Measurements from ENCODE around the gene FTO.
"Not testable (repeated sequence)": the region's sequence is repeated elsewhere in the genome, so short reads cannot be mapped to it uniquely, and the experiment has no call there.

Gene FTO

GRCh38 chr16:53836142-53836541 lies 132.2 kb downstream of the FTO start:
- no peak overlapping the region for H3K27ac ChIP-seq (ENCODE audit: low read depth in 2 of 2, low read length in 2 of 2)
- no peaks in the 10 kb centered on the region for H3K9me3 ChIP-seq (ENCODE audit: control insufficient read depth in 2 of 2, low read length in 2 of 2)
- no peak overlapping the region for H3K4me3 ChIP-seq (ENCODE audit: low read length in 2 of 2)
- H3K36me3 ChIP-seq (ENCODE audit: control insufficient read depth in 2 of 2, insufficient read depth in 2 of 2, low read length in 2 of 2) = no peaks in the 10 kb centered on the region
- no peak overlapping the region for H3K9ac ChIP-seq (ENCODE audit: low read depth in 1 of 2, low read length in 2 of 2)
- no peaks in the 10 kb centered on the region for H3K27me3 ChIP-seq (ENCODE audit: control insufficient read depth in 2 of 2, insufficient read depth in 2 of 2, low read length in 2 of 2)
- H3K4me1 ChIP-seq (ENCODE audit: control insufficient read depth in 2 of 2, insufficient read depth in 2 of 2, low read length in 2 of 2) = no peaks in the 10 kb centered on the region

- Histone ChIP-seq H3K9ac (ENCODE audit: low read depth in 1 of 2, low read length in 2 of 2) (no peak overlapping the region), H3K27ac (ENCODE audit: low read depth in 2 of 2, low read length in 2 of 2) (no peak overlapping the region), H3K9me3 (ENCODE audit: control insufficient read depth in 2 of 2, low read length in 2 of 2) (no peaks in the 10 kb centered on the region), H3K27me3 (ENCODE audit: control insufficient read depth in 2 of 2, insufficient read depth in 2 of 2, low read length in 2 of 2) (no peaks in the 10 kb centered on the region), H3K4me3 (ENCODE audit: low read length in 2 of 2) (no peak overlapping the region), H3K36me3 (ENCODE audit: control insufficient read depth in 2 of 2, insufficient read depth in 2 of 2, low read length in 2 of 2) (no peaks in the 10 kb centered on the region), H3K4me1 (ENCODE audit: control insufficient read depth in 2 of 2, insufficient read depth in 2 of 2, low read length in 2 of 2) (no peaks in the 10 kb centered on the region)
These were observed 132.7 kb downstream of the FTO start for GRCh38 chr16:53836680-53837079.

GRCh38 chr16:53837426-53837825 lies 133.5 kb downstream of the FTO start:
- Histone ChIP-seq H3K27me3 (ENCODE audit: control insufficient read depth in 2 of 2, insufficient read depth in 2 of 2, low read length in 2 of 2) (no peaks in the 10 kb centered on the region), H3K4me3 (ENCODE audit: low read length in 2 of 2) (no peak overlapping the region), H3K27ac (ENCODE audit: low read depth in 2 of 2, low read length in 2 of 2) (no peak overlapping the region), H3K36me3 (ENCODE audit: control insufficient read depth in 2 of 2, insufficient read depth in 2 of 2, low read length in 2 of 2) (no peaks in the 10 kb centered on the region), H3K9ac (ENCODE audit: low read depth in 1 of 2, low read length in 2 of 2) (no peak overlapping the region), H3K4me1 (ENCODE audit: control insufficient read depth in 2 of 2, insufficient read depth in 2 of 2, low read length in 2 of 2) (no peaks in the 10 kb centered on the region), H3K9me3 (ENCODE audit: control insufficient read depth in 2 of 2, low read length in 2 of 2) (no peaks in the 10 kb centered on the region)

- no peaks in the 10 kb centered on the region for H3K9me3 ChIP-seq (ENCODE audit: control insufficient read depth in 2 of 2, low read length in 2 of 2)
- no peak overlapping the region for H3K4me3 ChIP-seq (ENCODE audit: low read length in 2 of 2)
- H3K36me3 ChIP-seq (ENCODE audit: control insufficient read depth in 2 of 2, insufficient read depth in 2 of 2, low read length in 2 of 2) = no peaks in the 10 kb centered on the region
- no peak overlapping the region for H3K27ac ChIP-seq (ENCODE audit: low read depth in 2 of 2, low read length in 2 of 2)
- no peak overlapping the region for H3K9ac ChIP-seq (ENCODE audit: low read depth in 1 of 2, low read length in 2 of 2)
- H3K27me3 ChIP-seq (ENCODE audit: control insufficient read depth in 2 of 2, insufficient read depth in 2 of 2, low read length in 2 of 2) = no peaks in the 10 kb centered on the region
- H3K4me1 ChIP-seq (ENCODE audit: control insufficient read depth in 2 of 2, insufficient read depth in 2 of 2, low read length in 2 of 2) = no peaks in the 10 kb centered on the region
These were observed 135.2 kb downstream of the FTO start for GRCh38 chr16:53839150-53839549.

GRCh38 chr16:53840456-53840855 lies 136.5 kb downstream of the FTO start:
- H3K4me1 ChIP-seq (ENCODE audit: control insufficient read depth in 2 of 2, insufficient read depth in 2 of 2, low read length in 2 of 2) = no peaks in the 10 kb centered on the region
- H3K9ac ChIP-seq (ENCODE audit: low read depth in 1 of 2, low read length in 2 of 2) = no peak overlapping the region
- no peaks in the 10 kb centered on the region for H3K9me3 ChIP-seq (ENCODE audit: control insufficient read depth in 2 of 2, low read length in 2 of 2)
- H3K27ac ChIP-seq (ENCODE audit: low read depth in 2 of 2, low read length in 2 of 2) = no peak overlapping the region
- H3K36me3 ChIP-seq (ENCODE audit: control insufficient read depth in 2 of 2, insufficient read depth in 2 of 2, low read length in 2 of 2) = no peaks in the 10 kb centered on the region
- H3K27me3 ChIP-seq (ENCODE audit: control insufficient read depth in 2 of 2, insufficient read depth in 2 of 2, low read length in 2 of 2) = no peaks in the 10 kb centered on the region
- H3K4me3 ChIP-seq (ENCODE audit: low read length in 2 of 2) = no peak overlapping the region

GRCh38 chr16:53841884-53842283 lies 137.9 kb downstream of the FTO start:
- H3K9ac ChIP-seq (ENCODE audit: low read depth in 1 of 2, low read length in 2 of 2) = no peak overlapping the region

GRCh38 chr16:53843084-53843483 lies 139.1 kb downstream of the FTO start:
- Histone ChIP-seq H3K27ac (ENCODE audit: low read depth in 2 of 2, low read length in 2 of 2) (no peak overlapping the region), H3K9me3 (ENCODE audit: control insufficient read depth in 2 of 2, low read length in 2 of 2) (no peaks in the 10 kb centered on the region), H3K4me3 (ENCODE audit: low read length in 2 of 2) (no peak overlapping the region), H3K9ac (ENCODE audit: low read depth in 1 of 2, low read length in 2 of 2) (no peak overlapping the region), H3K36me3 (ENCODE audit: control insufficient read depth in 2 of 2, insufficient read depth in 2 of 2, low read length in 2 of 2) (no peaks in the 10 kb centered on the region), H3K4me1 (ENCODE audit: control insufficient read depth in 2 of 2, insufficient read depth in 2 of 2, low read length in 2 of 2) (no peaks in the 10 kb centered on the region), H3K27me3 (ENCODE audit: control insufficient read depth in 2 of 2, insufficient read depth in 2 of 2, low read length in 2 of 2) (no peaks in the 10 kb centered on the region)

More at GRCh38 chr16:53841884-53842283, 137.9 kb downstream of the FTO start:
- Histone ChIP-seq H3K27ac (ENCODE audit: low read depth in 2 of 2, low read length in 2 of 2) (no peak overlapping the region), H3K4me1 (ENCODE audit: control insufficient read depth in 2 of 2, insufficient read depth in 2 of 2, low read length in 2 of 2) (no peaks in the 10 kb centered on the region), H3K9me3 (ENCODE audit: control insufficient read depth in 2 of 2, low read length in 2 of 2) (no peaks in the 10 kb centered on the region), H3K4me3 (ENCODE audit: low read length in 2 of 2) (no peak overlapping the region), H3K27me3 (ENCODE audit: control insufficient read depth in 2 of 2, insufficient read depth in 2 of 2, low read length in 2 of 2) (no peaks in the 10 kb centered on the region), H3K36me3 (ENCODE audit: control insufficient read depth in 2 of 2, insufficient read depth in 2 of 2, low read length in 2 of 2) (no peaks in the 10 kb centered on the region)

GRCh38 chr16:53844804-53845203 lies 140.8 kb downstream of the FTO start:
- no peaks in the 10 kb centered on the region for H3K4me1 ChIP-seq (ENCODE audit: control insufficient read depth in 2 of 2, insufficient read depth in 2 of 2, low read length in 2 of 2)
- H3K9ac ChIP-seq (ENCODE audit: low read depth in 1 of 2, low read length in 2 of 2) = no peak overlapping the region
- no peak overlapping the region for H3K4me3 ChIP-seq (ENCODE audit: low read length in 2 of 2)
- no peaks in the 10 kb centered on the region for H3K27me3 ChIP-seq (ENCODE audit: control insufficient read depth in 2 of 2, insufficient read depth in 2 of 2, low read length in 2 of 2)
- no peaks in the 10 kb centered on the region for H3K9me3 ChIP-seq (ENCODE audit: control insufficient read depth in 2 of 2, low read length in 2 of 2)
- no peaks in the 10 kb centered on the region for H3K36me3 ChIP-seq (ENCODE audit: control insufficient read depth in 2 of 2, insufficient read depth in 2 of 2, low read length in 2 of 2)
- no peak overlapping the region for H3K27ac ChIP-seq (ENCODE audit: low read depth in 2 of 2, low read length in 2 of 2)

- not testable (repeated sequence) for H3K4me1 ChIP-seq (ENCODE audit: control insufficient read depth in 2 of 2, insufficient read depth in 2 of 2, low read length in 2 of 2); H3K4me3 ChIP-seq (ENCODE audit: low read length in 2 of 2); H3K36me3 ChIP-seq (ENCODE audit: control insufficient read depth in 2 of 2, insufficient read depth in 2 of 2, low read length in 2 of 2); H3K27ac ChIP-seq (ENCODE audit: low read depth in 2 of 2, low read length in 2 of 2); H3K27me3 ChIP-seq (ENCODE audit: control insufficient read depth in 2 of 2, insufficient read depth in 2 of 2, low read length in 2 of 2); H3K9ac ChIP-seq (ENCODE audit: low read depth in 1 of 2, low read length in 2 of 2); H3K9me3 ChIP-seq (ENCODE audit: control insufficient read depth in 2 of 2, low read length in 2 of 2)
These were observed 142.6 kb downstream of the FTO start for GRCh38 chr16:53846549-53846948.

GRCh38 chr16:53846971-53847370 lies 143.0 kb downstream of the FTO start:
- Histone ChIP-seq H3K4me3 (ENCODE audit: low read length in 2 of 2) (no peak overlapping the region), H3K27ac (ENCODE audit: low read depth in 2 of 2, low read length in 2 of 2) (no peak overlapping the region), H3K36me3 (ENCODE audit: control insufficient read depth in 2 of 2, insufficient read depth in 2 of 2, low read length in 2 of 2) (no peaks in the 10 kb centered on the region), H3K9ac (ENCODE audit: low read depth in 1 of 2, low read length in 2 of 2) (no peak overlapping the region), H3K4me1 (ENCODE audit: control insufficient read depth in 2 of 2, insufficient read depth in 2 of 2, low read length in 2 of 2) (no peaks in the 10 kb centered on the region), H3K9me3 (ENCODE audit: control insufficient read depth in 2 of 2, low read length in 2 of 2) (no peaks in the 10 kb centered on the region), H3K27me3 (ENCODE audit: control insufficient read depth in 2 of 2, insufficient read depth in 2 of 2, low read length in 2 of 2) (no peaks in the 10 kb centered on the region)

GRCh38 chr16:53848277-53848942 lies 144.5 kb downstream of the FTO start:
- Histone ChIP-seq H3K9me3 (ENCODE audit: control insufficient read depth in 2 of 2, low read length in 2 of 2) (no peaks in the 10 kb centered on the region), H3K4me3 (ENCODE audit: low read length in 2 of 2) (no peak overlapping the region), H3K4me1 (ENCODE audit: control insufficient read depth in 2 of 2, insufficient read depth in 2 of 2, low read length in 2 of 2) (no peaks in the 10 kb centered on the region), H3K27ac (ENCODE audit: low read depth in 2 of 2, low read length in 2 of 2) (no peak overlapping the region), H3K9ac (ENCODE audit: low read depth in 1 of 2, low read length in 2 of 2) (no peak overlapping the region), H3K36me3 (ENCODE audit: control insufficient read depth in 2 of 2, insufficient read depth in 2 of 2, low read length in 2 of 2) (no peaks in the 10 kb centered on the region), H3K27me3 (ENCODE audit: control insufficient read depth in 2 of 2, insufficient read depth in 2 of 2, low read length in 2 of 2) (no peaks in the 10 kb centered on the region)
